ENCODE results near the gene MTA1.
A peak's percentile ranks its signal among the peaks of the same experiment; 100 is the strongest.

Gene MTA1

DNA sequence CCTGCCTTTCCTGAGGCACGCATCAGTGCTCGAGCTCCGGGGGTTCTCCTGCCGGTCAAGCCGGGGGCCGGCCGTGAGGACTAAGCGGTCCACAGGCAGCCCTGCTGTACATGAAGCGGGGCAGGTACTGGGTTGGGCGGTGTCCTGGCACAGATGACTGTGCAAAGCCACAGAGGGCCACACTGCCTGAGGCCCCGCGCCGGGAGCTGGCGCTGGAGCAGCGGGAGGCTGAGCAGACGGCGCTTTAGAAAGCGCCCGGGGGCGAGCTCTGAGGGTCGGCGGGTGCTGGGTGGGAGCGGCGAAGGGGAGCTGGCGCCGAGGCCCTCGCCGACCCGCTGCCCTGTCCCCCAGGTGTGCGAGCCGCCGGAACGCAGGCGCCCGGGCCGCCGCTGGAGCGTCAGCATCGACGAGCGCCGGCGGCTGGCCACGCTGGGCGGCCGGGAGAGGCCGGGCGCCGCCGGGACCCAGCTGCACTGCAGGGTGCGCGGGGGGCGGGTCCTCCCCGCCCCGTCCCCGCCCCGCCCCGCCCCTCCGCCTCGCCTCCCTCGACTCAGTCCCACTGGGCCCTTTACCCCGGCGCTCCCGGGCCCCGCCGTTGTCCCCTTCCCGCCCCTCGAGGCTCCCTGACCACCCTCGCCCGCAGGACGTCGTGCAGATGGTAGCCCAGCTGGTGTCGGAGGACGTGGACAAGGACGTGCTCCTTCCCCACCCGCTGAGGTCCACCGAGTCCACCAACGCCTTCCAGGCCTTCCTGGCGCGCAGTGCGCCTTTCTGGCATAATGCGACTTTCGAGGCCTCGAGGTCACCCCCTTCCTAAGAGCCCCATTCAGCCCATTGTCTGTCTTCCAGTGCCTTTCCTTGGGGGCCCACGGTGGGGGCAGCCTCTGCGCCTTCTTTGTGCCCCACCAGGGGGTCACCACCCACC lies 8.3 kb upstream of the MTA1 start:
- no peak for DNase-seq

DNA sequence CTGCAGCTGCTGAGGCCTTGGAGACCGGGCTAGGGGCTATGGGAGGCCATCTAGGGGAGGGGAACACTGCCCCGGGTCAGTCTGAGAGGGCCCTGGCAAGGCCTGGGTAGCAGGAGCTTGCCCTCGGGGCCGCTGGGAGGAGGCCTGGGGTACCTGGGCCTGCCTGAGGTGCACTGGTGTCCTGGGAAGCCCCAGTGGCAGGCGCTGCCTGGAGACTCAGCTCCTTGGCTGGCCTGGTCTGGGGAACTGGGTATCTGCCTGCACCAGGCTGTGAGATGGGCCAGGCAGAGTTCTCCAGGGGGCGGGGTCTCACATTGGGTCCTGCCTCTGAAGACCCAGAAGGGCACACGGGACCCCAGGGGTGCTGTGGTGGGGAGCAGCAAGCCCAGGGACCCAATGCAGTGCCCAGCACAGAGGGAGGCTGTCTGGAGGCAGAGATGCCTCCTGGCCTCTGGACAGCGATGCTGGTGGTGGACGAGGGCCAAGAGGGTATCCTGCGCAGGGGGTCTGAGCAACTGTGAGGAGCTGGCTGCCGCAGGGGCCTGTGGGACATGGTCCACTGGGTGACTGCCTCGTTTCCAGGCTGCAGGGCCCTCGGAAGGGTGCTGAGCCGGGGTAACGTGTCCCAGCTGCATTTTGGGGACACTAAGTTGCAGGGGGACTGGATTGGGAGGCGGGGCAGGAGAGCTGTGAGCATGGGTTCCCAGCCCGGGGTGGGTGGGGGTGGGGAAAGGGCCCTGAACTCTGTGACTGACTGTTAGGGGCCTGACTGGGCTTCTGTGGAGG lies 7.4 kb upstream of the MTA1 start:
- no peak for DNase-seq

DNA sequence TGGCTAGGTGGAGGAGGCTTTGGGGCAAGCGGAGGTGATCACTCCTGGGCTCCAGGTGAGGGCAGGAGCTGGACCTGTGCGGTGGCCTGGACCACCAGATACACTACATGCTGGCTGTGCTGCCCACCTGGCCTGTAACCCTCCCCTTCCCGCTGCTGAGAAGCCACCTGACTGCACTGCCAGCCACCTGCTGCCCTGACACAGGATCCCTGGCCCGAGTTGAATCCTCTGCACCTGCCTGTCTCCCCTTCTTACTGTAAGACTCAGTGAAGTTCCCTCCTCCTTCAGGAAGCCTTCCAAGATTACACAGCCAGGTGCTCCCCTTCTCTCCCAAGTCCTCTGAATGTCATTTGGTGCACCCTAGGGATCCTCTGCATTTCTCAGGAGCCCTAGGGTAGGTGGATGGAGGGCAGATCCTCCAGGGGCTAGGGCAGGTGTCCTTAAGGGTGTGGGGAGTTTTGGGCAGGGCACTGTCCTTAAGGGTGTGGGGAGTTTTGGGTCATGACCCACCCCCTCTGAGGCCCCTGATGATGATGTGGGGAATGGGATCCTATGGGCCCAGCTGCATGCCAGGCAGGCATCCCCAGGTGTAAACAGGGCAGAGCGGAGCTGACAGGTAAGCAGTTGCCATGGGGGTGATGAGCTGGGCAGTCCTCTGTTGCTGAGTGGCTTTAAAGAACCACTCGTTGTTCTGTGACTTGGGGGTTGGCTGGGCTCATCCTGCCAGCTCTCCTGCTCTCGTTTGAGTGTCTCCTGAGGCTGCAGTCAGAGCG lies 6.7 kb upstream of the MTA1 start:
- no peak for DNase-seq

DNA sequence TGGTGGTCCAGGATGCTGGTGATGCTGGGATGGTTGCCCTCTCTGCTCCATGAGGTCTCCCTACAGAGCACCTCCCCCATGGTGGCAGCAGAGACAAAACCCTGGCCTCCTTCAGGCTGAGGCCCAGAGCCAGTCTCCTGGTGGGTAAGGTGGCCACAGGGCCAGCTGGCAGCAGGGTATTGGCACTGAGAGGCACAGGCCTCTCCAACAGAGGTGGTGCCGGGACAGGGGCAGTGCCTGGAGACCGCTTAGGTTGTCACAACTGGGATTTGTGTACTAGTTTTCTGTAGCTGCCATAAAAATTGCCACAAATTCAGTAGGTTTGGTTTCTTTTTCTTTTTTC lies 6.1 kb upstream of the MTA1 start:
- no peak for DNase-seq

DNA sequence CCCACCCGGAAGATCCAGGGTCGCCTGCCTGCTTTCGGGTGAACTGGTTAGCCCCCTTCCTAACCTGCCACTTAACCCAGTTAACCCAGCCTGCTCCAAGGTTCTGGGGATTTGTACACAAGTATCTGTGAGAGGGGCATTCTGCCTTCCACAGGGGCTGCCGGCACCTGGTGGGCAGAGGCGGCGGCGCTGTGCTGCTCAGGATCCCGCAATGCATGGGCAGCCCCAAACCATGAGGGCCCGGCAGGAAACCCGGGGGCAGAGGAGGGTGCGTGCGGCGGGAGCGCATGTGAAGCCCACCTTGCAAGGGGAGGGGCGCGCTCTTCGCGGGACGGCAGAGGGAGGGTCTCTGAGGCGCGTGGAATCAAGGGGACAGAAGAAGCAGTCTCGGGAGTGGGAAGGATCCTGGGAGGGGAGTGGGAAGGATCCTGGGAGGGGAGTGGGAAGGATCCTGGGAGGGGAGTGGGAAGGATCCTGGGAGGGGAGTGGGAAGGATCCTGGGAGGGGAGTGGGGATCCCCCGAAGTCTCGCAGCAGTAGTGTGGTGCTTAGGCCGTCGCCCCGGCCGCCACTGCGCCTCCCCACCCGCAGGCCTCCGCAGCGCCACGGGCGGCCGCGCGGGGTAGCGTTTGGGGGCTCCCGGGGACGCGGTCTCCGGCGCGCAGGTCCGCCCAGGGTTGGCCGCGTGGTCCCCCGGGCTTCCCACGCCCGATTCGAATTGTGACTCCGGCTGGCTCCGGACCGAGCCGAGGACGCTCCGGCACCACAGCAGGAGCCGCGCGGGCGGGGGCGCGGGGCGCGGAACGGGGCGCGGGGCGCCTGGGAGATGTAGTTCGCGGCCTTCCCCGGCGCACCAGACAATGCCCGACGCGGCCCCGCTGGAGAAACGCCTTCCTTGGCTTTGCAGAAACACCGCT lies 4.9 kb upstream of the MTA1 start:
- peak; percentile 86 for DNase-seq

DNA sequence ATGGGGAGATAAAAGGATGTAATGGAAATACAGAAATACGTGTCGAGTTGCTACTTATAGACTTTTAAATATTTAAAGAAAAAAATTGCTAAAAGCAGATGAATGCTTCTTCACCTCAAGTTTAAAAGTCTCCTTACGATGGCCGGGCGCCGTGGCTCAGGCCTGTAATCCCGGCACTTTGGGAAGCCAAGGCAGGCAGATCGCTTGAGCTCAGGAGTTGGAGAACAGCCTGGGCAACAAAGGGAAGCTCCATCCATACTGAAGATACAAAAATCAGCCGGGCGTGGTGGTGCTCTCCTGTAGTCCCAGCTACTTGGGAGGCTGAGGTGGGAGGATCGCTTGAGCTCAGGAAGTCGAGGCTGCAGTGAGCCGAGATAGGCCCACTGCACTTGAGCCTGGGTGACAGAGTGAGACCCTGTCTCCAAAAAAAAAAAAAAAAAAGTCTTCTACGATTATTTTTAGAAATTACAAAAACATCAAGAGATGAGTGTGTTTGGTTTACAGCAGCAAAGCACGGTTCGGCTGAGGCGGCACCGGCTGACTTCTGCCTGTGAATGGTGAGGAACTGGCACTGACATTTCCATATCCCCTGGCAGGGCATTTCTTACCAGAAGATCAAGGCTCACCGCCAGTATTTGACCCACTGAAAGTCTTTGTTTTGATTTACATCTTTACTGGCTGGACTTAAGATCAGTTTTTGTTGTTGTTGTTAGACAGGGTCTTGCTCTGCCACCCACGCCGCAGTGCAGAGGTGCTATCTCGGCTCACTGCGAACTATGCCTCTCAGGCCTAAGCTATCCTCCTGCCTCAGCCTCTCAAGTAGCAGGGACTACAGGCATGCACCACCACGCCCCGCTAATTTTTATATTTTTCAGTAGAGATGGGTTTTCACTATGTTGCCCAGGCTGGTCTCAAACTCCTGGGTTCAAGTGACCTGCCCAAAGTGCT lies 3.9 kb upstream of the MTA1 start:
- no peak for DNase-seq

DNA sequence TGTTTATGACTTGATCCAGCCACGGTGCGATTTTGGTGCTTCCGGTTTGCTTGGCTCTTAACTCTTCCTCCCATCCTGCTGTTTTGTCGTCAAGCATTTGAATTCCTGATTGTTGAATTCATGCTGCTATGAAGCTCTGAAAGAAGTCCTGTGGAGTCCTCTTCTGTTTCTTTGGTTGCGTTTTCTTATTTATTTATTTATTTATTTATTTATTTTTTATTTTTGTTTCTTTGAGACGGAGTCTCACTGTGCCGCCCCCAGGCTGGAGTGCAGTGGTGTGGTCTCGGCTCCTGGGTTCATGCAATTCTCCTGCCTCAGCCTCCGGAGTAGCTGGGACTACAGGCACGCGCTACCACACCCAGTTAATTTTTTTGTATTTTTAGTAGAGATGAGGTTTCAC lies 3.0 kb upstream of the MTA1 start:
- no peak for DNase-seq

DNA sequence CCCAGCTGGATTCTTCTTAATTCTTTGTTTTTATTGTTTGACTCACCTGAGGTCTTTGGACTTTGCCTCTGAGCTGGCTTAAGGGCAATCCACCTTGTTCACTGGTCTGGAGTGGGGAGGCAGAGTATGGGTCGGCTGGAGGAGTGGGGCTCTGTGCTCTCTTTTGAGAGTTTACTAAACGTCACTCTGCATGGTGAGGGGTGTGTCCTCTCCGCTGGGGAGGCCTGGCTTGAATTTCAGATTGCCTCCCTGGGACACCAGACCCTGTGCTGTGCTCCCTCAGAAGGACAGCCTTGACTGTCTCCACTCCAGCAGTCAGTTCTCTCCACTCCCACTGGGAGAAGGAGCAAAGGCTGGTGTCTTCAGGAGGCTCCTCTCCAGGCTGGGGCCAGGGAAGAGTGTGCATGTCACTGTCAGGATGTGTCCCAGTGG lies 1.9 kb upstream of the MTA1 start:
- no peak for DNase-seq

DNA sequence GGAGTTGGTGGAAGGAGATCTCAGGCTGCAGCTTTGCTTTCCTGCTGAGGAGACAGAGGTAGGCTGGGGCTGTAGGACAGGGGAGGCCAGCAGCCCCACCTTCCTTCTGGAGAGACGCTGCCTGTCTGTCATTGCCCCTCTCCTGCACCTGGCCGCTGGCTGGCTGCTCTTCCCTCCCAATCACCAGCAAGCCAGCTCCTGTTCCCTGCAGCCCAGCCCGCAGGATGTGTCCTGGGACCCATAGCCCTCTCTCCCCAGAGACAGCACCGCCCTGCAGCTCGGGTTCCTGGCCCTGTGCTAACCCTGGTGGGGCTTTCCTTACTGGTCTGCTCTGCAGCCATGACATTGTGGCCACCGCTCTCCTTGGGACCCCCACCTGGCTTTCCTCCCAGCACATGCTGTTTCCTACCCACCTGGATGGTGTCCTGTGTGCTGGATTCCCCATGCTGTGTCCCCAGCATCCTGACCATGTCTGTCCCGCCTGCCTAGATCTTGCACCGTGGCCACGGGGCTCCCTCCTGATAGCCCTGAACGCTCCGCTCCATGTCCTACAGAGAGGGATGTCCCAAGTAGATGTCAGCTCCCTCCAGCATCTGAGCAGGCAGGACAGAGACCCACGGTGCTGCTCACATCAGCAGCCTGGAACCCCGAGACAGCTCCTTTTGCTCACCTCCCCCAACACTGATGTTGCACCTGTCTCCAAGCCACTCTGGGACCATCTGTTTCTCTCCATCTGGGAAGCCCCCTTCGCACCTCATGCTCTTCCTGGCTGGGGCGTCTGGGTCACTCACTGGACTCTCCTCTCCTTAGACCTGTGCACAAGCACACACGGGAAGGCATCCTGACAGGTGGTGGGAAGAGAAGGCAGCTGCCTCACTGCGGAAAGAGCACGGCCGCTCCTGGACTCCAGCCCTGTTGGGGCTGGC lies 1.1 kb upstream of the MTA1 start:
- no peak for DNase-seq

DNA sequence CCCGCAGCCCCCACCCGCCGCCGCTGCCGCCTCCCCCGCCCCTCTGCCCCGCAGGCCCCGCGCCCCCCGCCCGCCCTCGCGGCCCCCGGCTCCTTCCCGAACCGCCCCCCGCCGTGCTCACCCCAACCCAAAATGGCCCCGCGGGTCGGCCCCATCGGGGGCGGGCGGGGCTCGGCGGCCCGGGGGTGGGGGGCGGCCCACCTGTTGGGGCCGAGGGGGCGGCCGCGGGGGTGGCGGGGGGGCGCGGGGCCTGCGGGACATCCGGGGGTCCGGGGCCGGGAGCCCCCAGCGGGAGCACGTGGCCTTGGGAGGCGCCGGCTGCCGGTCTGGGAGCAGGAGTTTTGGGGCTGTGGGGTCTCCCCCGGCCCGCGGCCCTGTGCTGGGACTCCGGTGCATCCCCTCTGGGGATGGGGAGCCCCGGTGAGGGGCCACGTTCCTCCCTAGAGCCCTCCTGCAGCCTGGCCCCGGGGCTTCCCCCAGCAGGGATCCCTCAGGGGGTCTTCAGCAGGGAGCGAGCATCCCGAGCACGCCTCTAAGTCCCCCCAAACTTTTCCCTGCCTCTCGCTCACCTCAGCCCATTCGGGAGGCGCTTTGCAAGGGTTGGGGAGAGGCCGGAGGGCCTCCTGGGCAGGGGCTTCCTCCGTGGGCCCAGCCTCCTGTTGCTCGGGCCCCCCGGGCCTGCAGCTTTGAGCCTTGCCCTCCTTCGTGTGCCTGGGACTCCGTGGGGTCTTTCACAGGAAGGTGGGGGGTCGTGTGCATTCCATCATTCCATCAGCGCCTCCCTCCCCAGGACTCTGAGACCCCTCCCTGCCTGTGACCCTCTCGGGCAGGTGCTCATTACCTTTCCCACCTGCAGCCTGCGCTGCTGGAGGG lies 710 bp downstream of the MTA1 start:
- DNase-seq: no peak

DNA sequence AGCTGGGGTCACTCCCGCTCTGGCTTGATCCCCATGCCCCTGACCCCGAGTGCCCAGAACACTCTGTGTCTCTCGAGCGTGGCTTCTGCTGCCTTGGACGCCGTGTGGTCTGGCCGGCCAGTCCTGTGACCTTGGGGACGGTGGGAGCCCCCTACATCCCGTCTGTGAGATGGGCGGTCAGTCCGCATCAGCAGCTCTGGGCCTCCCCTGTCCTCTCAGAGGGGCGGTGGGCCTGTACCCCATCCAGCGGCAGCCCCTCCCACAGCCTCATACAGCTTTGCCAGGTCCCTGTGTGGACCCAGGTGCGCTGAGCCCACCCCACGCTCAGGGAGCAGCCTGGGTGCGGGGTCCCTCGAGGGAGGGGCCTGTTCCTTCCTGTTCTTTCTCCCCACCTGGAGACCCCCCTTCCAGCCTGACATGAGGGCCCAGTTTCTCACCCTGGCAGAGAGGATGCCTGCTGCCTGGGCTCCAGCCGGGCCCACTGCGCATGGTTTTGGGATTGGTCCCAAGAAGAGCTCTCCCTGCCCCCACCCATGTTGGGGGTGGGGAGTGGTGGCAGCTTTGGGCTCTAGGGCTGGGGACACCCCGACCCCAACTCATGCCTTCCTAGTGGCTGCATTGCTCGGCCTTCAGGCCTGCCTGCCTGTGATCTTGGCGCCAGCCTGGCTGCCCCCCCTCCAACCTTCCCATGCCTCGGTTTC lies 1.5 kb downstream of the MTA1 start:
- DNase-seq: no peak

DNA sequence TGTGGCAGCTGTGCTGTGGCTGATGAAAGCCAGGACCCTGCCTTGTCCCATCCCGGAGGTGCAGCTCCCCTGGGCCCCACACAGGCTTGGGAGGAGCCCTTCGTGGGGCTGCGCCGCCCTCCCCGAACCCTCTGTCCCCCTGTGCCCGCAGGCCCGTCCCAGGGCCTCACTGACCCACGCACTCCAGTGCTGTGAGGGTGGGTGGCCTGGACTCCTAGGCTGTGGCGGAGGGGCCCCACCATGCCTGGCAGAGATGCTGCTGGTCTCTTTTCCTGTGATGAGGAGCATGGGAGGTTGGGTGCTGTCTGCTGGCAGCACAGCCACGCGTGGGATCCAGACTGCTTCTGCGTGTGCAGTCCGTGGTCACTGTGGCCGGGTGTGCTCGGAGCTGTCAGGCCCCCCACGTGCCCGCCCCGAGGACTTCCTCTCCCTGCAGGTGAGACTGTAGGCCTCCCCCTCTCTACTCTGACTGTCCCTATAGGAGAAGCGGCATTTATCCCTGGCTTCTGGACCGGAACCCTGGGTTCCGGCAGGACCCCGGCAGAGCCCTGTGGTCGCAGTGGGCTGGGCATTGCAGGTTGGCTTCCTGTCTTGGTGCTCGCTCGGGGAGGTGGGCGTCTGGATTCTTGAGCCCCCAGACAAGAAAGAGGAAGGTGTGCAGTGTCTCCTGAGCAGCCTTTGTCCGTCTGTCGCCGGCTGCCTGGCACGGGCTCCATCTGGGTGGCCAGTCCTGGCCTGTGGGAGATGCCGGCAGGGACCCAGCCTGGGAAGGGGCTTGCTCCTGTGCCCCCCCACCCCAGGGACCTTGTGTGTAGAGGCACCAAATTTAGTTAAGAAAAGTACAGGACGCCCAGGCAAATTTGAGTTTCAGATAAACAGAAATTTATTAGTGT lies 2.3 kb downstream of the MTA1 start:
- no peak for DNase-seq

DNA sequence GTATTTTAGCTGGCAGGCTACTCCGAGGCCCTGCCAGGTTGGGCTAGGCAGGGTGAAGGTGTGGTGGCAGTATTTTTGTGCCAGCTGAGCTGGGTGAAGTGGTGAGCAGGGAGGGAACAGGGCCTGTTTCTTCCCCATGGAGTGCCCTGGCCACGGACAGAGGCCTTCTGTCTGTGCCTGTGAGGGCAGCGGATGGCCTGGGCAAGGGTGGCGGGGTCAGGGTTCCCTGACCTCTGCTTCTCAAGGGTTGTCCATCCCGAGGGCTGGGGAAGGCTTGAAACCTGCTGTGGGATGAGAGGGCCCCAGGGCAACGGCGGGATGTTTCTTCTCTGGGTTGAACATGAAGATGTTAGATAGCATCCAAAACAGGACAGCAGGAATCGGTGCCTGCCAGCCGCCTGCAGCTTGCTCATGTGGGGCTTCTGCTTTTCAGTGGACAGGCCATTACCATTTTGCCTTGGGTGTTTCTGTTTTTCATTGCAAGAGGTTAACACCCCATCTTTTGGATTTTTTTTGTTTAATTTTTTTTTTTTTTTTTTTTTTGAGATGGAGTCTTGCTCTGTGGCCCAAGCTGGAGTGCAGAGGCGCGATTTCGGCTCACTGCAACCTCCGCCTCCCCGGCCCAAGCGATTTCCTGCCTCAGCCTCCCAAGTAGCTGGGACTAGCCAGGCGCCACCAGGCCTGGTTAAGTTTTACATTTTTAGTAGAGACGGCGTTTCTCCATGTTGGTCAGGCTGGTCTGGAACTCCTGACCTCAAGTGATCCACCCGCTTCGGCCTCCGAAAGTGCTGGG lies 3.3 kb downstream of the MTA1 start:
- no peak for DNase-seq

DNA sequence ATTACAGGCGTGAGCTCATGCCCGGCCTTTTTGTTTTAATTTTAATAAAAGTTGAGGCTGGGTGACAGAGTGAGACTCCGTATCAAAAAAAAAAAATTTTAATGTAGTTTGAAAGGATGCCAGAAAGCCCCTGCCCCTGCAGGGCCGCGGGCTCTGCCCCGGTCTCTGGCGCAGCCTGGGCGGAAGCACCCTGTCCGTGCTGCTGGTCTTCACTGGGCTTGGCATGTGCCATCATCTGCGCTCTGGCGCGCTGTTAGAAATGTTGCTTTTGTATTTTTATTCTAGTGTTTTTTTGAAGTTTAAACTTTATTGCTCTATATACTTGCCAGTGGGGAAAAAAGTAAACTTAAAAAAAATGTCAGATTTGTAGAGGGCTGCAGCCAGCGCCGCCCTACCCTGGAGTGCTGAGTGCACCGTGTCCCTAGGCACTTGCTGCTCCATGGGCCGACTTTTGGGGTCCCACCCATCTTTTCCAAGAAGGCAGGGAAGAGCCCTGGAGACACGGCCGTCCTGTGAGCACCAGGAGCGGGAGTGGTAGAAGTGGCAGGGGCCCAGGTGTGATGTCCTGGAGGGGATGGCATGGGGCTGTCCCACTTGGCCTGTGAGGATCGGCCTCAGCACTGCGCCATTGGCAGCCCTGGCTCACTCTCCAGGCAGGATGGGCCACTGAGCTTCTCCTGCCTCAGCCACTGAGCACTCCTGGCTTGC lies 4.0 kb downstream of the MTA1 start:
- DNase-seq: no peak

DNA sequence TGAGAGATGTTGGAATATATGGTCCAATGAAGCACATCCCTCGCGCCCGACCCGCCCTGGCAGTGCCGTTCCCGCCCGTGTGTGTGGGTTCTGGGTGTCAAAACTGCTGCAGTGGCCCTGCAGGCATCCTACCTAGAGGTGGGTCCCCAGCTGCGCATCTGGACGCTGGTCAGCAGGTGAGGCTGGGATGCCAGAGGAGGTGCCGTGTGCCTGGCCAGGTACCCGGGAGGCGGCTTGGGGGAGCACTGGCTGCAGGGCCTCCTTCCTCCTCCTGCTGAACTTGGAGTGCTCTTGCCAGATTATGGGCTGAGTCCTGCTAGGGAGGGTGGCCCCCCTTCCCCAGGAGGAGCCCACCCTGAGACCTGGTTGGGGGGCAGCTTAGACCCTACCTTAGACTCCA lies 5.2 kb downstream of the MTA1 start:
- DNase-seq: no peak

DNA sequence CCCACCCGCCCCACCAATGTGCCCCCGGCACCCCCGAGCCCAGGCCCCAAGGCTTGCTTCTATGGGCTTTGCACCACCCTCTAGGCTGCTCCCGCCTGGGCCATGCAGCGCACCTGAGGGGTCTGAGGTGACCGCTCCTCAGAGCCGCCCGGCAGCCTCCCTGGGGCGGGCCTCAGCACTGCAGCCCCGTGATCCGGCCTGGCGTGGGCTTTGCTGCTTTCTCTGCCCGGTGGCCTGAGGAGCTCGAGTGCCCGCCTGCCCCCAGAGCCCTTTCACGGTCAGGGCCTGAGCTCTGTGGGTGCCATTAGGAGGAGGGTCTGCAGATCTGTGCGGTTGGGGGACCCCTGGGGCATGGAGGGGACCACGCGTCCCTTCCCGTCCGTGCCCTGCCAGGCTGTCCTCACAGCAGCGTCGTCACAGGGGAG lies 6.2 kb downstream of the MTA1 start:
- no peak for DNase-seq

Data from femur (tissue), 1 donor.